Measurements from ENCODE around the gene DUS4L.
"Not testable (repeated sequence)": the region's sequence is repeated elsewhere in the genome, so short reads cannot be mapped to it uniquely, and the experiment has no call there.

DUS4L gene

GRCh38 chr7:107563775-107564552 is at the start of gene DUS4L, which contains the start of gene COG5:
Gene DUS4L (plus strand): TSS chr7:107563971. CDS start chr7:107567071, 3,100 bp downstream.
Gene COG5 (minus strand): TSS chr7:107563920. CDS start chr7:107563896, 24 bp downstream.
- peak; percentile 86 for DNase-seq

- DNase-seq, result no peak
These were observed 37.1 kb upstream of the DUS4L start for GRCh38 chr7:107526672-107527071.

GRCh38 chr7:107527196-107527595 is 36.6 kb upstream of the DUS4L start:
- no peak for DNase-seq

GRCh38 chr7:107528461-107528860 is 35.3 kb upstream of the DUS4L start:
- DNase-seq, result no peak

- no peak for DNase-seq
These were observed 33.0 kb upstream of the DUS4L start for GRCh38 chr7:107530751-107531150.

- DNase-seq, result no peak
These were observed 29.6 kb upstream of the DUS4L start for GRCh38 chr7:107534139-107534538.

- not testable (repeated sequence) for DNase-seq
These were observed 26.5 kb upstream of the DUS4L start for GRCh38 chr7:107537228-107537627.

GRCh38 chr7:107538001-107538400 is 25.8 kb upstream of the DUS4L start:
- no peak for DNase-seq

- no peak for DNase-seq
These were observed 20.3 kb upstream of the DUS4L start for GRCh38 chr7:107543338-107543993.

GRCh38 chr7:107544848-107545591 is 18.8 kb upstream of the DUS4L start:
- no peak for DNase-seq

- DNase-seq, result no peak
These were observed 11.8 kb upstream of the DUS4L start for GRCh38 chr7:107551936-107552335.

- DNase-seq, result no peak
These were observed 7.9 kb upstream of the DUS4L start for GRCh38 chr7:107555893-107556292.

GRCh38 chr7:107559864-107560263 is 3.9 kb upstream of the DUS4L start:
- DNase-seq, result no peak

- DNase-seq, result peak; percentile 41
These were observed 2.8 kb upstream of the DUS4L start for GRCh38 chr7:107560898-107561516.

- no peak for DNase-seq
These were observed 543 bp upstream of the DUS4L start for GRCh38 chr7:107563081-107563774.

- DNase-seq, result no peak
These were observed 955 bp downstream of the DUS4L start for GRCh38 chr7:107564553-107565298.

- DNase-seq, result no peak
These were observed 6.5 kb downstream of the DUS4L start for GRCh38 chr7:107570298-107570697.

GRCh38 chr7:107573537-107573936 is 9.8 kb downstream of the DUS4L start:
- no peak for DNase-seq

- DNase-seq, result no peak
These were observed 15.7 kb downstream of the DUS4L start for GRCh38 chr7:107579554-107579884.

- peak; percentile 71 for DNase-seq
These were observed 16.3 kb downstream of the DUS4L start, which contains the start of gene BCAP29 for GRCh38 chr7:107579885-107580715. Gene BCAP29 (plus strand): TSS chr7:107580246. CDS start chr7:107580773, 527 bp downstream.
